Retina (tissue), 1 donor: ENCODE data around the gene PRKX.
"Not testable (repeated sequence)": the region's sequence is repeated elsewhere in the genome, so short reads cannot be mapped to it uniquely, and the experiment has no call there.

ENCODE experiments used
- DNase-seq: peaks from one replicate; pipeline ENCODE4 v3.0.0-alpha.2; 2016

The PRKX gene

GRCh38 chrX:3648084-3648483 is 65.4 kb downstream of the PRKX start:
- DNase-seq: no peak

- DNase-seq: not testable (repeated sequence)
These were observed 73.4 kb downstream of the PRKX start for GRCh38 chrX:3639858-3640631.

GRCh38 chrX:3639236-3639635 is 74.2 kb downstream of the PRKX start:
- no peak for DNase-seq

- peak; percentile 23 for DNase-seq
These were observed 75.1 kb downstream of the PRKX start for GRCh38 chrX:3638280-3638873.

- no peak for DNase-seq
These were observed 76.6 kb downstream of the PRKX start for GRCh38 chrX:3636803-3637202.

- DNase-seq: no peak
These were observed 82.3 kb downstream of the PRKX start for GRCh38 chrX:3631196-3631595.

- DNase-seq: no peak
These were observed 85.9 kb downstream of the PRKX start for GRCh38 chrX:3627594-3627993.

GRCh38 chrX:3621414-3621813 is 92.0 kb downstream of the PRKX start:
- no peak for DNase-seq

- DNase-seq: not testable (repeated sequence)
These were observed 101.7 kb downstream of the PRKX start for GRCh38 chrX:3611744-3612143.

- no peak for DNase-seq
These were observed 103.6 kb downstream of the PRKX start for GRCh38 chrX:3609810-3610209.

- no peak for DNase-seq
These were observed 110.3 kb downstream of the PRKX start for GRCh38 chrX:3603026-3603661.

GRCh38 chrX:3599802-3600430 is 113.5 kb downstream of the PRKX start:
- no peak for DNase-seq

- no peak for DNase-seq
These were observed 114.7 kb downstream of the PRKX start for GRCh38 chrX:3598709-3599108.

GRCh38 chrX:3598046-3598605 is 115.3 kb downstream of the PRKX start:
- no peak for DNase-seq

- DNase-seq: no peak
These were observed 121.3 kb downstream of the PRKX start for GRCh38 chrX:3592184-3592583.

- DNase-seq: no peak
These were observed 124.0 kb downstream of the PRKX start for GRCh38 chrX:3589474-3589873.

GRCh38 chrX:3585719-3586118 is 127.7 kb downstream of the PRKX start:
- no peak for DNase-seq

- no peak for DNase-seq
These were observed 128.9 kb downstream of the PRKX start for GRCh38 chrX:3584415-3584996.

GRCh38 chrX:3582451-3582850 is 131.0 kb downstream of the PRKX start:
- DNase-seq: no peak

- DNase-seq: no peak
These were observed 131.8 kb downstream of the PRKX start for GRCh38 chrX:3581609-3582108.

- DNase-seq: no peak
These were observed 135.9 kb downstream of the PRKX start for GRCh38 chrX:3577551-3577950.

- no peak for DNase-seq
These were observed 136.5 kb downstream of the PRKX start for GRCh38 chrX:3576886-3577501.
